Measurements from ENCODE around the gene STIM2. TPM values are rescaled to one million over a fixed set of nuclear protein-coding genes. Genes with fewer than 3 reads are reported as not detected.

STIM2 gene
- total RNA-seq, 1 experiment from 2014 or later: 16.1 TPM

DNA sequence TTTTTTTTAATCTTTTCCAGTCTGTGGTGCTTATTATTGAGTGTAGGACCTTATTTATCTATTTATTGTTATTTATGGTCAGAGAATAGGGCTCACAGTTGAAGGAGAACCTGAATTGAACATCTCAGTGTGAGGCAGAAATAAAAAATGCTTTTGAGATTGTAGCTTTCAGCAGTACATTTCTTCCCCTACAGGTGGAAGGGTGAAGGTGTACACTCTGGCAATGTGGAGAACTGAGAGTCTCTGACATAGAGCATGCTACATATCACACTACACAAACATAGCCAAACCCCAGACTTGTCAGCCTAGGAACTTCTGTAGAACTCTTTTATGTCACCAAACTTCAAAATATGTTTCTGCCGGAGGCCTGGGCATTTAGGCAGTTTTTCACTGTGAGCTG, 140.2 kb downstream of the STIM2 start:
- DNase-seq (ENCODE audit: low read depth): no peak

DNA sequence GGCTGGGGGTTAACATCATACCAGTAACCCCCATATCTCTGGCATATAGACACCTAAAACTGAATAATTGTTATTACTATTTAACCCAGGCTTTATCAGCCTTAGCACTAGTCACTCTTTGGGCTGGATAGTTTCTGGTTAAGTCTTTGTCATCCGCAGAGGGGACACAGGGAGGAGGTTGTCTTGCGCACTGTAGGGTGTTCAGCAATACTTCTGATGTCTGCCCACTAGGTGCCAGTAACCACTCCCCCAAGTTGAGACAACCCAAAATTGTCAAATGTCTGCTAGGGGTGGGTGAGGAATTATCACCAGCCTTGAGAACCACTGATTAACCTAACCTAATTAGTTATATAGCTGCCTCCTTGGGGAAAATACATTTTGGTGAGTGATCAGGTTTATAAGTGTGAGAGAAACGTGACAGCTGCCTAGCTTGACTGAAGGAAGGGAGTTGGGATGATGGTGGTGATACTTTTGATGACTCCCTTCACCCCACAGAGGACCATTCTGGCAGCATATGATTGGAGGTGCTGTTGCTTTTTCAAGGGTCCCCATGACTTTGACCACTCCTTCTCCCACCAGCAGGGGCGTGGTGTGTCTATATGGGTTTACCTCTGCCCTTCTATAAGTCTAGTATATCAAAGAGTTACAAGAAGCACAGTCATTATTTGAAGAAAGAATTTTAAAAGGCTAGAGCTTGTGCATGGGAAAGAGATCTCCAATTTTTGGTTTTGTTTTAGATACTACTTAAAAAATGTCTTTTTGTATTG, 140.9 kb downstream of the STIM2 start:
- DNase-seq (ENCODE audit: low read depth): no peak

DNA sequence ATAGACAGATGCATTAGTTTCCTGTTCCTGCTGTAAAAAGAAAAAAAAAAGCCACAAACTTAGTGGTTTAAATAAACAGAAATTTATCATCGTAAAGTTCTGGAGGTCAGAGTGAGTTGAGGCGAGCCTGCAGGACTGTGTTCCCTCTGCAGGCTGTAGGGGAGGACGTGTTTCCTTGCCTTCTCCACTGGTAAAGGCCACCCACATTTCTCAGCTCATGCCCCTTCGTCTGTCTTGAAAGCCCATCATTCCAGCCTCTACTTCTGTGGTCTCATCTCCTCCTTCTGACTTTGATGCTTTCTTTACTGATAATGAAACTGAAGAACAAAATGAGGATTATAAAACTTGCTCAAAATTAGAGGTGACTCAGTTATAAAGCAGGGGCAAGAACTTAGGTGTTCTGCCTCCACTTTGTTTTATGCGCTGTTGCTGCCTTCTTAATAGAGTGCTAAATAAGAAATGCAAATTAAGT, 143.0 kb downstream of the STIM2 start:
- DNase-seq (ENCODE audit: low read depth): no peak

DNA sequence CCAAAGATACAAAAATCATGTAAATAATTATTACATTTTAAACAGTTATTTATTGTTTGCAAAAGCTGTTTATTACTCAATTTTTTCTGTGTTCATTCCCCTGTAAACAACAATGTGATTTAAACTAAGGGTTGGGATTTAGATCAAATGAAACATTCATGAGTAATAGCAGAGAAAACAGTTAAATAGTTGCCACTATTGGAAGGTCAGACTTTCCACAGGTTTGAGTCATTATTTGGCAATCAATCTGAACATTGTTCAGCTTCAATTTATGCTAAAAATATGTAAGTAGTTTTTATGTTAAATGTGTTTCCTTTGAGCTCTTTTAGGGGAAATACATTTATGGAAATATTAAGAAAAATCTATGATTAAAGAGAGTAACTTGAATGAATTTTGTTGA, 144.9 kb downstream of the STIM2 start:
- peak; percentile 37 for DNase-seq (ENCODE audit: low read depth)

DNA sequence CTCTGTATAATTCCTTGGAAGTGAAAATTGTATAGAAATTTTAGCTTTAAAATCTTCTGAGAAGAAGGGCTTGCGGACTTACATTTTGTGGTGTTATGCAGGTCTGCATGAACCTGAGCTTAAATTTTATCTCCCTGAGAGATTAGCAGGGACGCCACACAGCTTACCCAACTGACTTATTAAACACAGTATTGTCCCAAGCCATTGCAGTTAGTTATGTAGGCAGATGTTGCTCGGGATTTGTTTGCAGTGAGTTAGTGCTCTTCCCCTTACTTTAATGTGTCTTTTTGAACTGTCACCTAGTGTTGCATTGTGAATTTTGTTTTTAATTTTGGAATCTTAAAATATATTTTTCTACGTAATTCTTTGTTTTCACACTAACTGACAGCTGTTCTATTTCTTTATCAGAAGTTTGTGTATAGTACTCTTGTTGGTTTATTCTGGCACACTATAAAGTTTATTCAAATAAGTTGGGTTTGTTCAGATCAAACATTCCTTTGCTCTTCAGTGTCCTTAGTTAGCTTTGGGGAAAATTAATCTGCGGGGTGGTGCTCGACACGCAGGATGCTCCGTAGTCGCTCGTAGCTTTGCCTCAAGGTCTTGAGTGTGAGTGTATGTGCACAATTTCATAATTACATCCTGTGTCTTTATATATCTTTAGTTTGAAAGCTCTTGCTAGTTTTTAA, 145.4 kb downstream of the STIM2 start:
- no peak for DNase-seq (ENCODE audit: low read depth)

DNA sequence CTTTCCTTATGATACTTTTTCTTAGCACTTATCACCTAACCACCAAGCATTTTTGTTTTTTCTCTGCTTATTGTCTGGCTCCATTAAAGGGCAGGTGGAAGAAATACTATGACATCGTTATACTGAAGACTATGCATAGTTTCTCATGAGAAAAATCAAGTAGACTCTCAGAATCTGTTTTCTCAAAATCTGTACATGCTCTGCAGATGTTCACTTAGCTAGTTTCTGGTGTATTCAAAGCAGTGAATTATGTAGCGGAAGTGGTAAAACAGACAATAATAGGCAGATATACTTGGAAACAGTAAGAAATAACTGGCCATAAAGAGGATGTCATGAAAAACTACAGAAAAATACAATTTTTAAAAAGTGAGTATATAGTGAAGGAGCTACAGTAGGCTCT, 146.0 kb downstream of the STIM2 start:
- DNase-seq (ENCODE audit: low read depth): no peak

DNA sequence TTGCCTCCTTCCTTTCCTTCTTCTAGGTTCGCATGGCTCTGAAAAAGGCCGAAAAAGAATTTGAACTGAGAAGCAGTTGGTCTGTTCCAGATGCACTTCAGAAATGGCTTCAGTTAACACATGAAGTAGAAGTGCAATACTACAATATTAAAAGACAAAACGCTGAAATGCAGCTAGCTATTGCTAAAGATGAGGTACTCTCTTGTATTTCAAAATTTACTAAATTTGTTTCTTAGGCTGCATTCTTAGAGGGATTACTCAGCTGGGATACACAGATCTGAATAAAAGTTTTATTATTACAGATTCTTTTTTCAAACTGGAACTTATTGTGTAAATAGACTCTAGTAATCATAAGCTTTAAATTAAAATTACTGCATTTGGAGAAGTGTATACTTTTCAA, 146.9 kb downstream of the STIM2 start:
- DNase-seq (ENCODE audit: low read depth): no peak

DNA sequence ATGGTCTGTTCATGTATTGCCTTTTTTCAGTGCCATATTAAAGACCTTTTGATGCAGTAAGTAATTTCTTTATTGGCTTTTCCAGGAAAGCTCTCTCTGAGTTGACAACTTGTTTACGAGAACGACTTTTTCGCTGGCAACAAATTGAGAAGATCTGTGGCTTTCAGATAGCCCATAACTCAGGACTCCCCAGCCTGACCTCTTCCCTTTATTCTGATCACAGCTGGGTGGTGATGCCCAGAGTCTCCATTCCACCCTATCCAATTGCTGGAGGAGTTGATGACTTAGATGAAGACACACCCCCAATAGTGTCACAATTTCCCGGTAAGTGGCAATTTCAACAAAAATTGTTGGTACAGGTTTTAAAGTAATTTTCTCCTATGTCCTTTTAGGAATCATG, 148.0 kb downstream of the STIM2 start:
- no peak for DNase-seq (ENCODE audit: low read depth)

DNA sequence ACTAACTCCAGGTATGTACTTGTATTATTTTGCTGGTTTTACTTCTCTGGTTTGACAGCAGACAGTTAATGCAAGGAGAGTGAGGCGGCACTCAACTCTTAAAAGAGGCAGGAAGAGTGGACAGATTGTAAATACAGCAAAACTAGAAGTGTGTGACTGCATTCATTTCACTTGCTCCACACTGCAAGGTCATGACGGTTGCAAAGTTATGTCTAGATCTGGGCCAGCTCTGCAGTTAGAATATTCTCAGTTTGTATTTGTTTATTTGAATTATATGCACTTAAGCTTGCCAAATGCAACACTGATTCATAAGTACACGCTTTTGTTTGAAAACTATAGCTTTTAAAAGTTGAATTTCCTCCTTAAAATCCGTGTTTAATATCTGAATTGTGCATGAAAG, 148.9 kb downstream of the STIM2 start:
- DNase-seq (ENCODE audit: low read depth): no peak

DNA sequence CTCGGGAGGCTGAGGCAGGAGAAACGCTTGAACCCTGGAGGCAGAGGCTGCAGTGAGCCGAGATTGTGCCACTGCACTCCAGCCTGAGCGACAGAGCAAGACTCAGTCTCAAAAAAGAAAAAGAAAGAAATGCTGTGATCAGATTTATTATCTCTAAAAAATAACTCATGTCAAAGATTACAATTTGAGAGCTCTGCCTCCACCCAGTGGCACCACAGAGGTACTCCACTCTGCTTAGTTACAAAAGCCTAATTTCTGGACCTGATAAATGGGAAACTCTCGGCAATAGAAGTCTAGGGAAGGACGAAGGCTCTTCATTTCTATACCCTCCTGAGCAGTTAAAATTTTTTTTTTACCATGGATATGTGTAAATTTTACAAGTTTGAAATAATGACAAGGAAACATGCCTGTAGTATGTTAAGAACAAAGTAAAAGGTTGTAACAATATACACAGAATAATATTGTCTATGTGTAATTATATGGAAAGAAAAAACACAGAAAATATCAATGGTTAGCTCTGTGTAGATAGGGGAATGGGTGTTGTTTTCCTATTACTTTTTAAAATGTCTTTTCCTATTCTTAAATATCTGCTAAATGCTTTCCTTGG, 149.8 kb downstream of the STIM2 start:
- DNase-seq (ENCODE audit: low read depth): peak; percentile 55

DNA sequence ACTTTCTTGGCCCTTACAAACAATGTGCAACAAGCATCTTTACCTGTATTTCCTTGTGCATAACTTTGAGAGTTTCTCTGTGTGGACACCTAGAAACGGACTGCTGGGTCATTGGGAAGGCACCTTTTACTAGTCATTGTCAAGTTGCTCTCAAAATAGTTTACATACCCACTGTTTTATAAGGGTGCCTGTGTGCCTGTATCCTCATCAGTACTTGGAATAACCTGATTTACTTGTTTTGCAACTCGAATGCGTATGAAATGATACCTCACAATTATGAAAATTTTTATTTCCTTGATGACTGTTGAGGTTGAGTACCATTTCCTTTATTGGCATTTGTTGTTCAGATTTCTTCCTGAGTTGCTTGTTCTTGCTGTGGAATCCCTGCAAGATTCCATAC, 150.8 kb downstream of the STIM2 start:
- DNase-seq (ENCODE audit: low read depth): no peak

DNA sequence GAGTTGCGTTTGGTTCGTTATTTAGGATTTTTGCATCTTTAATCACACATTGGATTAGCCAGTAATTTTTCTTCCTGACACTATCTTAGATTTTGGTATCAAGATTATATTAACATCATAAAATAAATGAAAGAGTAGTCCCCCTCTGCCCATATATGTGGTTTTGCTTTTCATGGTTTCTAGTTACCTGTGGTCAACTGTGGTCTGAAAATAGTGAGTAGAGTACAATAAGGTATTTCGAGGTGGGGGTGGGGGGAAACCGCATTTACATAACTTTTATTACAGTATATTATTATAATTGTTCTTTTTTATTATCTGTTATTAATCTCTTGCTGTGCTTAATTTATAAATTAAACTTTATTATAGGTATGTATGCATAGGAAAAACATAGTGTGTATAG, 152.4 kb downstream of the STIM2 start:
- no peak for DNase-seq (ENCODE audit: low read depth)

DNA sequence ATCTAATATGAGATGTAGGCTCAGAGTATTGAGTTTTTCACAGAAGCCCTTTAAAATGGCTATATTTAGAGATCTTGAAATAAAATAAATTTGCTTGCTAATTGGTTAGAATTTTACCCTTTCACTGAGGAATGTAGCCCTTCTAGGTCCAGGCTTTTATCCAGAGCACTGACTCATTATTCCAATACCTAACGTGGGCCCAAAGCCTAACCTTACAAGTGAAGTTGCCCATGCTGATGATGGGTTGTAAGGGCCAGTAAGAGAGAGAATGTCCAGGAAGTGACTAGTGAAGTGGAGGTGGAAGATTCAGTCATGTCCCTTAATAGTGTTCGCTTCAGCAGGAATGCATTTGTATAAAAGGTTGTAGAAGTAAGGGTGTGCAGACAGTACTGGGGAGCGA, 155.9 kb downstream of the STIM2 start:
- DNase-seq (ENCODE audit: low read depth): peak; percentile 5

DNA sequence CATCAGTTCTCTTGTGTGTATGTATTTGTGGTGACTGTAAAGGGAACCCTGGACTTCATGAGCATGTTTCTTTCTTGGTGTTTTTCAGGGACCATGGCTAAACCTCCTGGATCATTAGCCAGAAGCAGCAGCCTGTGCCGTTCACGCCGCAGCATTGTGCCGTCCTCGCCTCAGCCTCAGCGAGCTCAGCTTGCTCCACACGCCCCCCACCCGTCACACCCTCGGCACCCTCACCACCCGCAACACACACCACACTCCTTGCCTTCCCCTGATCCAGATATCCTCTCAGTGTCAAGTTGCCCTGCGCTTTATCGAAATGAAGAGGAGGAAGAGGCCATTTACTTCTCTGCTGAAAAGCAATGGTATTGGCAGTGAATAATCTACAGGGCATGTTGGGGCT, 157.0 kb downstream of the STIM2 start:
- no peak for DNase-seq (ENCODE audit: low read depth)

DNA sequence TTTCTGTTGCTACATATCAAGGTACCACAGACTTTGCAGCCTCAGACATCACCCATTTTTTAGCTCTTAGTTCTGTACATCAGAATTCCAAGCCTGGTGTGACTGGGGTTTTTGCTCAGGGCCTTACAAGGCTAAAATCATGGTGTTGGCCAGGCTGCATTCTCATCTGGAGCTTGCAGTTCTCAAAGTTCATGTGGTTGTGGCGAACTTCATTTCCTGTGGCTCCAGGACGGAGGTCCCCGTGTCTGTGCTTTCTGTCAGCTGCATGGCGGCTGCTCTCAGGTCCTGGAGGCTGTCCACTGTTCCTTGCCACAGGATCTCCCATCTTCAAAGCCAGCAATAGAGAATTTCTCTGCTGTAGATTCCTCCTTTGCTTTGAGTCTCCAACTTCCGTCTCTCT, 157.4 kb downstream of the STIM2 start:
- DNase-seq (ENCODE audit: low read depth): no peak

DNA sequence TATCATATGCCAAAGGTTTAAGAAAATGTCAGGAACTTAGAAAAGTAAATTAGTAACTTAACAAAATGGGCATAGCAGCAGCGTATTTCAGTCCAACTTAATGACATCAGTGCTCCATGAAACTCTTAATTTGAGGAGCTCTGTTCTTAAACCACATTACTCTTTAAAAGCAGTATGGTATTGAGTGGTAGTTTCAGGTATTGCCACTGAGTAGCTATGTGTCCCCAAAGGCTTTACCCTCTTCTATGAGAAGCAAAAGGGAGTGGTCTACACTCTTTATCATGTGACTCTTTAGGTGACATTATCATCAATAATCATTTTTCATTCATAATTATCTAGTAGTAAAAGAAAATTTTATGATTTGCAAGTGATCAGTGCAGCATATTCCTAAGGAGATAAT, 158.3 kb downstream of the STIM2 start:
- no peak for DNase-seq (ENCODE audit: low read depth)

DNA sequence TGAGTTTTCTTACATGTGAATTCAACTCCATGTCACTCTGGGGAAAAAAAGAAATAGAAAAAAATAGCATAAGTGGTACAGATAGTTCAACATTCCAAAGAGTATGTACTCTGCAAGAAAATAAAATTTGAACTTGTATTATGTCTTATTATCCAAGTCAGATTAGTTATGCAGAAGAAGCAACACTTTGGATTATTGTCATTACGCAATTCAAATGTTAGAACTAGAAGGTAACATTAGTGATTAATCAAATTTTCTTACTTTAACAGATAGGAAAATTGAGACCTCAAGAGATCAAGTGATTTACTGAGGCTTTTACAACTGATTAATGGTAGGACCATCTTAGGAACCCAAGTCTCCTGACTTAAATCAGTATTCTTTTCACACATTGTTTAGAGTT, 159.1 kb downstream of the STIM2 start:
- no peak for DNase-seq (ENCODE audit: low read depth)

DNA sequence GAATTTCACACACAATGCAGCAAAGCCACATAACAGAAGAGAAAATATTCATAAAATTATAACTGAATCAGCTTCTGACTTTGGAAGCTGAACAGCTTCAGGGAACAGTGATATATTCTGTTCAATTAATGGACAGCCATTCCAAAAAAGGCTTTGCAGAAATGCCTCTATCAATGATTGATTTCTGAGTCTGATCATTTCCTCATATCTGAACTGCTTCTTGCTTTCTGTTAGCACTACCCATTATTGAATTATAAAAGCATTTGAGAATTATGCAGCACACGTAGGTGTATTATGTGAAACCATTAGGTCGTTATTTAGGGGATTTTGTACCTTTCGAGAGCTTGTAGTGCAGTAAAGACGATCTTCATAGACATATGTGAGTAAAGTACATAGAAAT, 159.6 kb downstream of the STIM2 start:
- no peak for DNase-seq (ENCODE audit: low read depth)

DNA sequence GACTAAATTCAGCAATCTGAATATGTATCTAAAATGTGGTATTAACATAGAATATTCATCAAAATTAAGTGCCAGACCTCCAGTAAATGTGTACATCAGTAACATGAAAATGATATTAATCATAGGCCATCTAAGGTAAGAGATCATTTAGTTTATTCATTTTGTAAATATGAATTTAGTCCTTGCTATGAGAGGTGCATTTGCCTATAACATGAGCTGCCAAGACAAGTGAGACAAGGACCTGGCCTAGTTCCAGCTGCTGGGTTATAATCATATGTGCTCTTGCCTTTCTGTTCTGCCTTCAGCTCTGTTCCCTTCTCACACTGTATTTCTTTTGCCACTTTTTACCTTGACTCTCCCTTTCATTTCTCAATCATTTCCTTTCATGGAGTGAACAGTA, 160.0 kb downstream of the STIM2 start:
- DNase-seq (ENCODE audit: low read depth): no peak

DNA sequence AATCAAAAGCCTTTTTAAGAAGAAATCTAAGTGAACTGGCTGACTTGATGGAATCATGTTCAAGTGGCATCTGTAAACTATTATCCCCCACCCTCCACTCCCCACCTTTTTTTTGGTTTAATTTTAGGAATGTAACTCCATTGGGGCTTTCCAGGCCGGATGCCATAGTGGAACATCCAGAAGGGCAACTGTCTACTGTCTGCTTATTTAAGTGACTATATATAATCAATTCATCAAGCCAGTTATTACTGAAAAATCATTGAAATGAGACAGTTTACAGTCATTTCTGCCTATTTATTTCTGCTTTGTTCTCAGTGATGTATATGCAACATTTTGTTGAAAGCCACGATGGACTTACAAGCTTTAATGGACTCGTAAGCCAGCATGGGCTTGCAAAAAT, 162.3 kb downstream of the STIM2 start:
- DNase-seq (ENCODE audit: low read depth): no peak

DNA sequence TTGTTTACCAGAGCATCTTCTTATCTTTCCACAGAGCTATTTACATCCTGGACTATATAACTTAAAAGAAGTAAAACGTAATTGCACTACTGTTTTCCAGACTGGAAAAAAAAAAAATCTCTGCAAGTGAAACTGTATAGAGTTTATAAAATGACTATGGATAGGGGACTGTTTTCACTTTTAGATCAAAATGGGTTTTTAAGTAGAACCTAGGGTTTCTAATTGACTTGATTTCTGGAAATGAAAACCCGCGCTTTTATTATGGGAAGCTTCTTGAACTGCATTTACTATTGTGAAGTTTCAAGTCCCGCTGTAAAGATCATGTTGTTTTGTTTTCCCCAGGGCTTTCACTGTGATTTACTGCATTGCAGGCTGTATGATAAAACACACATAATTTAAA, 162.7 kb downstream of the STIM2 start:
- no peak for DNase-seq (ENCODE audit: low read depth)

DNA sequence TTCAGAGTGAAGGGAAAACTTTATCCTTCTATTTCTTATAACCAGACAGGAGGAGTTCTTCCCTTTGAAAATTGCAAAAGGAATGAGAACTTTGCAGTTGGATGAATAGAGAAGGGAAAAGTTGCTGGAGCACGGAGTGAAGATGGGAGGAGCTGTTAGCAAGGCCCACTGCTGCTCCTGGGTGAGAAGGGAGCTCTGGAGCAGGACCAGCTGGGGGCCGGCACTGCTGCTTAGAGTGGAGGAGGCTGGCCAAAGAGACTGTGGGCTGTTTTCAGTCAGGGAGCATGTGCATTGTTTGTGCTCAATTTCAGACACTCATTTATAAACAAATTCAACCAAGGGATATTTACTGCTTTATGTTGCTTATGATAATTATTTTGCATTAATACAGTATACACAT, 164.2 kb downstream of the STIM2 start:
- DNase-seq (ENCODE audit: low read depth): no peak

DNA sequence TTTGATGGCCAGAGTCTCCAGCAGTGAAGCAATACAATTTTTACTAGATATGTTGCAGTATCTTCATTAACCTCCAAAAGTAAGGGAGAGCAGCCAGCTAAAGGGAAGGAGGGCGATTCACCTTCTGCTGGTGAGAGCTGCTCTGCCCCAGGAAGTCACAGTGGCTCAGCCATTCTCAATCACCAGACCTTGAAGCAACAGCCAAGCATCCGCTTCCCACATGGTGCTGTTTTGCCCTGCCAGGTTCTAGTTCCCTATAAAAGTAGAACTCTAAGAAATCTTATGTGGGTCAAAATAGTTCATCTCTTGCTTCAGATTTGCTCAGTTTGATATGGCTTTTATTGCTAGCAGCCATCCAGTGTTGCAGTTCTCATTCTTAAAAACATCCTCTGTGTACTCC, 166.8 kb downstream of the STIM2 start:
- DNase-seq (ENCODE audit: low read depth): no peak
